OCI-LY7 (cell line): ENCODE results near the gene P2RX6.

Source experiments
- CTCF ChIP-seq: fragments of 200-600 bp; sonication (generic); conservative IDR thresholded peaks from 2 replicates; pipeline ENCODE4 v1.5.1; 2014; ENCODE audit warnings: mild to moderate bottlenecking, antibody characterized with exemption, low read length, moderate library complexity, mixed read lengths
- EZH2phosphoT487 ChIP-seq: fragments of 200-600 bp; sonication (generic); IDR thresholded peaks from 2 replicates; pipeline ENCODE4 v1.6.1; 2018; ENCODE audit warnings: low read depth, borderline replicate concordance, mild to moderate bottlenecking, mixed run types, antibody characterized with exemption, low read length, moderate library complexity, mixed read lengths

- no peak for TF ChIP-seq EZH2phosphoT487
- TF ChIP-seq CTCF, result no peak
Observed at GRCh38 chr22:21038405-21038804, 23.4 kb downstream of the P2RX6 start.
